Gastrocnemius medialis (tissue), 4 donors: Measurements from ENCODE around the gene WNK4. TPM values are rescaled to one million over a fixed set of nuclear protein-coding genes. Genes with fewer than 3 reads are reported as not detected.

Source experiments
- ATAC-seq, 2 donors: fragments of 150-250 bp; one replicate each; pipeline ENCODE4 v1.9.1; 2016
- DNase-seq, 2 donors: peaks; one replicate each; pipeline ENCODE4 v3.0.0-alpha.2; 2019
- H3K27ac ChIP-seq, 4 donors: fragments of 200-600 bp; sonication (generic); 1 replicate in 1 of 4; 2 replicates in 3 of 4; pipeline ENCODE4 v1.5.1; 2016 to 2018; ENCODE audit warnings: mild to moderate bottlenecking in 2 of 4, moderate library complexity in 1 of 4
- H3K27me3 ChIP-seq, 3 donors: fragments of 200-600 bp; sonication (generic) in 2 of 3; 1 replicate in 1 of 3; 2 replicates in 2 of 3; pipeline versions ENCODE4 v1.5.1 to v1.6.0; 2016 to 2019; ENCODE audit warnings: mild to moderate bottlenecking in 1 of 3, moderate library complexity in 1 of 3
- H3K36me3 ChIP-seq, 2 donors: fragments of 200-600 bp; sonication (generic) in 1 of 2; one replicate each; pipeline ENCODE4 v1.5.1; 2017 to 2018
- H3K4me1 ChIP-seq, 2 donors: fragments of 200-600 bp; sonication (generic) in 1 of 2; one replicate each; pipeline ENCODE4 v1.5.1; 2016 to 2017; ENCODE audit warnings: mild to moderate bottlenecking in 2 of 2
- H3K4me3 ChIP-seq, 4 donors: fragments of 200-600 bp; sonication (generic) in 3 of 4; 1 replicate in 1 of 4; 2 replicates in 3 of 4; pipeline ENCODE4 v1.5.1; 2016 to 2019; ENCODE audit warnings: mild to moderate bottlenecking in 2 of 4
- H3K9me3 ChIP-seq, 3 donors: fragments of 200-600 bp; sonication (generic) in 2 of 3; 1 replicate in 1 of 3; 2 replicates in 2 of 3; pipeline ENCODE4 v1.5.1; 2016 to 2019
- CTCF ChIP-seq, 5 experiments: fragments of 450-650 bp in 3 of 5; fragments of 200-600 bp in 2 of 5; sonication (generic) in 2 of 5; IDR thresholded peaks in 4 of 5; conservative IDR thresholded peaks in 1 of 5; 1 replicate in 4 of 5; 2 replicates in 1 of 5; pipeline ENCODE4 v1.5.1; 2016 to 2019; ENCODE audit warnings: antibody characterized with exemption in 5 of 5, mild to moderate bottlenecking in 3 of 5, moderate library complexity in 3 of 5
- POLR2A ChIP-seq, 2 donors: fragments of 450-650 bp; IDR thresholded peaks; one replicate each; pipeline ENCODE4 v1.6.1; 2017; ENCODE audit warnings: antibody characterized with exemption in 2 of 2, mild to moderate bottlenecking in 2 of 2, moderate library complexity in 2 of 2
- in situ Hi-C, 4 donors: fragments of 200-750 bp; cut with MboI; loops; one replicate each; pipeline versions ENCODE4 v1.15.0 to v1.8.0; 2017; ENCODE audit warnings: low sequenced_read_pairs in 4 of 4
- intact Hi-C: fragments of 100-400 bp; cut with DNase I; formaldehyde crosslinking; loops from one replicate; pipeline ENCODE4 v1.15.1; 2023; ENCODE audit warnings: low total_unique reads
- total RNA-seq, 4 donors: library from RNA; depleted of rRNA; stranded (reverse); fragments of >200 nt; gene quantifications; one replicate each; pipeline versions ENCODE4 v1.1.0 to v1.2.3, GENCODE V29; 2016

WNK4 gene
- total RNA-seq, 4 donors from 2014 or later = not detected

- in situ Hi-C loops (no loop called here), intact Hi-C loops (no loop called here)
- Histone ChIP-seq H3K9me3 (no peaks in the 10 kb centered on the region), H3K27ac (no peak overlapping the region), H3K4me3 (no peak overlapping the region), H3K4me1 (peaks cover 0 to 5% of the 10 kb centered on the region in 2 donors), H3K36me3 (no peaks in the 10 kb centered on the region), H3K27me3 (peaks cover 63 to 71% (median 71%) of the 10 kb centered on the region in 3 donors)
- DNase-seq = no peak
- ATAC-seq = no peak
- TF ChIP-seq POLR2A (IDR thresholded peaks at IDR 0.05) (no peak), CTCF (IDR thresholded peaks at IDR 0.05 in 4 of 5, conservative IDR thresholded peaks at IDR 0.05 in 1 of 5) (no peak)
These were observed 4.6 kb downstream of the WNK4 start for GRCh38 chr17:42784811-42785592.

GRCh38 chr17:42787266-42787665, 6.9 kb downstream of the WNK4 start:
- H3K27ac ChIP-seq = no peak overlapping the region
- in situ Hi-C loops = no loop called here
- no peak overlapping the region for H3K4me3 ChIP-seq
- TF ChIP-seq POLR2A (IDR thresholded peaks at IDR 0.05) = no peak
- no peak for TF ChIP-seq CTCF (IDR thresholded peaks at IDR 0.05 in 4 of 5, conservative IDR thresholded peaks at IDR 0.05 in 1 of 5)
- DNase-seq (no peak), ATAC-seq (no peak)
- H3K36me3 ChIP-seq = no peaks in the 10 kb centered on the region
- intact Hi-C loops = no loop called here
- H3K9me3 ChIP-seq = no peaks in the 10 kb centered on the region
- H3K27me3 ChIP-seq = peaks cover 45 to 53% (median 53%) of the 10 kb centered on the region in 3 donors
- peaks cover 0 to 2% of the 10 kb centered on the region in 2 donors for H3K4me1 ChIP-seq

- intact Hi-C loops = no loop called here
- Histone ChIP-seq H3K27me3 (peaks cover 0 to 12% (median 6%) of the 10 kb centered on the region in 3 donors), H3K36me3 (peaks cover 0 to 5% of the 10 kb centered on the region in 2 donors), H3K4me3 (no peak overlapping the region), H3K27ac (no peak overlapping the region), H3K9me3 (no peaks in the 10 kb centered on the region), H3K4me1 (peaks cover 4 to 6% of the 10 kb centered on the region in 2 donors)
- in situ Hi-C loops = no loop called here
- no peak for TF ChIP-seq POLR2A (IDR thresholded peaks at IDR 0.05)
- no peak for TF ChIP-seq CTCF (IDR thresholded peaks at IDR 0.05 in 4 of 5, conservative IDR thresholded peaks at IDR 0.05 in 1 of 5)
- no peak for DNase-seq
- no peak for ATAC-seq
These were observed 11.5 kb downstream of the WNK4 start for GRCh38 chr17:42791948-42792347.

GRCh38 chr17:42792545-42792944, 12.1 kb downstream of the WNK4 start:
- intact Hi-C loops = no loop called here

More at GRCh38 chr17:42792545-42792944, 12.1 kb downstream of the WNK4 start:
- in situ Hi-C loops = no loop called here
- DNase-seq (no peak), ATAC-seq (no peak)
- TF ChIP-seq POLR2A (IDR thresholded peaks at IDR 0.05) (no peak), CTCF (IDR thresholded peaks at IDR 0.05 in 4 of 5, conservative IDR thresholded peaks at IDR 0.05 in 1 of 5) (no peak)
- no peak overlapping the region for H3K27ac ChIP-seq
- H3K4me3 ChIP-seq = no peak overlapping the region
- no peaks in the 10 kb centered on the region for H3K9me3 ChIP-seq
- H3K4me1 ChIP-seq = peaks cover 10 to 12% of the 10 kb centered on the region in 2 donors
- peaks cover 0 to 5% of the 10 kb centered on the region in 2 donors for H3K36me3 ChIP-seq
- peaks cover 0 to 6% (median under 1%) of the 10 kb centered on the region in 3 donors for H3K27me3 ChIP-seq
